Central memory CD8-positive, alpha-beta T cell (primary cell): Measurements from ENCODE around the gene ZNRF2.

Experiments used
- ATAC-seq: fragments of 150-1000 bp; cut with Tn5 transposase; replicated peaks from 2 replicates; pipeline ENCODE4 v1.10.0; 2022; ENCODE audit warnings: mild to moderate bottlenecking, moderate FRiP score, moderate number of reproducible peaks; ENCODE audit not compliant: poor library complexity, severe bottlenecking; ENCODE audit errors: extremely low read depth
- DNase-seq, 2 donors: peaks; one replicate each; pipeline ENCODE4 v3.0.0; 2021; ENCODE audit warnings: low spot score in 2 of 2
- H3K27ac Mint-ChIP-seq: one replicate; pipeline ENCODE4 v1.8.0; 2022; ENCODE audit warnings: low read depth, mild to moderate bottlenecking, moderate library complexity, mixed read lengths
- H3K27me3 Mint-ChIP-seq: one replicate; pipeline ENCODE4 v1.8.0; 2022; ENCODE audit warnings: mixed read lengths
- H3K36me3 Mint-ChIP-seq: one replicate; pipeline ENCODE4 v1.8.0; 2022; ENCODE audit warnings: mild to moderate bottlenecking, moderate library complexity, mixed read lengths; ENCODE audit not compliant: insufficient read depth
- H3K4me1 Mint-ChIP-seq: one replicate; pipeline ENCODE4 v1.8.0; 2022; ENCODE audit warnings: mixed read lengths
- H3K4me3 Mint-ChIP-seq: one replicate; pipeline ENCODE4 v1.8.0; 2022; ENCODE audit warnings: mild to moderate bottlenecking, moderate library complexity, mixed read lengths
- H3K9me3 Mint-ChIP-seq: one replicate; pipeline ENCODE4 v1.8.0; 2022; ENCODE audit warnings: mixed read lengths

The ZNRF2 gene

GRCh38 chr7:30284298-30285066 is at the start of gene ZNRF2:
ZNRF2 (plus strand) TSS chr7:30284597; CDS start chr7:30285358, 761 bp downstream.
- Mint-ChIP-seq H3K4me3 (peak within 1 kb of the TSS; percentile 94), H3K9me3 (no peaks in the 10 kb centered on the region), H3K27me3 (no peaks in the 10 kb centered on the region), H3K27ac (peak within 1 kb of the TSS; percentile 97), H3K36me3 (peaks cover 20% of the 10 kb centered on the region), H3K4me1 (peaks cover 58% of the 10 kb centered on the region)
- peak; percentile 88 for ATAC-seq
- DNase-seq = peak; percentile 94 to 98

GRCh38 chr7:30237271-30237695 is 47.1 kb upstream of the ZNRF2 start:
- peaks cover 34% of the 10 kb centered on the region for H3K27me3 Mint-ChIP-seq
- no peaks in the 10 kb centered on the region for H3K36me3 Mint-ChIP-seq
- DNase-seq (no peak), ATAC-seq (no peak)
- no peaks in the 10 kb centered on the region for H3K4me1 Mint-ChIP-seq
- no peak overlapping the region for H3K4me3 Mint-ChIP-seq
- no peaks in the 10 kb centered on the region for H3K9me3 Mint-ChIP-seq
- H3K27ac Mint-ChIP-seq = no peak overlapping the region

DNA sequence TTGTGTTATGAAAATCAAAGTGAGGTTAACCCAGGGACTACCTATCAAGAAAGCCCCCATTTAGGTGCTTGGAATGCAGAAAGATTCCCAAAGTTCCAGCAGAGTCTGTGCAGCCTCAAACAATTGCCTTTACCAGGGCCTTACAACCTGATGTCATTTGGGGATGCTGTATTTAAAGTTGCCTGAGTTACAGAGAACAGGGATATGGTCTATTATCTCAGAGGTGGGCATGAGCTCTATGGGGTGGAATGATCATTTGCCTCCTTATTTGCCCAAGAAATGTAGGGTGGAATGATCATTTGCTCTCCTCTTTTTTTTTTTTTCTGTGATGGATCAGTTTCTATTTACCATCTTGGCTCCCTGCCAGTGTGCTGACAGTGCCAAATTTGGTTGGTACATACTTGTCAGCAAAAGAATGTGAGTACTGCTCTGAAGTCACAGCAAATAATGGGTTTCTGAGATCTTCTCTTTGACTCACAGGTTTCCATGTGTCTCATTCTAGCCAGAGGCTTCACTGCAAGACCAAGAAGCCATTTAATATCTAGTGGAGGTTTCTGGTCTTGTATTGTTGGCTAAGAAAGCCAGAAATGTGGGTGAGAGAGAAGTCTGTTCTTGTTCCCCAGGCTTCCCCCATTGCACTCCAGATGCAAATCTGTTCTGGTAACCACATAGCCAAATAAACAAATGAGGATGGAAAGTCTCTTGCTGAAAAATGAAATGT is 45.5 kb upstream of the ZNRF2 start:
- no peak for DNase-seq
- H3K4me3 Mint-ChIP-seq = no peak overlapping the region
- H3K36me3 Mint-ChIP-seq = no peaks in the 10 kb centered on the region
- H3K9me3 Mint-ChIP-seq = no peaks in the 10 kb centered on the region
- H3K4me1 Mint-ChIP-seq = no peaks in the 10 kb centered on the region
- no peak overlapping the region for H3K27ac Mint-ChIP-seq
- H3K27me3 Mint-ChIP-seq = peaks cover 34% of the 10 kb centered on the region
- ATAC-seq = no peak

GRCh38 chr7:30240106-30240800 is 44.1 kb upstream of the ZNRF2 start:
- Mint-ChIP-seq H3K4me1 (no peaks in the 10 kb centered on the region), H3K36me3 (no peaks in the 10 kb centered on the region), H3K4me3 (no peak overlapping the region), H3K27me3 (peaks cover 34% of the 10 kb centered on the region), H3K9me3 (no peaks in the 10 kb centered on the region), H3K27ac (no peak overlapping the region)
- DNase-seq = no peak
- no peak for ATAC-seq

GRCh38 chr7:30241767-30242166 is 42.6 kb upstream of the ZNRF2 start:
- no peak overlapping the region for H3K4me3 Mint-ChIP-seq
- no peaks in the 10 kb centered on the region for H3K4me1 Mint-ChIP-seq
- no peak overlapping the region for H3K27ac Mint-ChIP-seq
- H3K27me3 Mint-ChIP-seq = peaks cover 27% of the 10 kb centered on the region
- DNase-seq (no peak), ATAC-seq (no peak)
- H3K36me3 Mint-ChIP-seq = no peaks in the 10 kb centered on the region
- H3K9me3 Mint-ChIP-seq = no peaks in the 10 kb centered on the region

DNA sequence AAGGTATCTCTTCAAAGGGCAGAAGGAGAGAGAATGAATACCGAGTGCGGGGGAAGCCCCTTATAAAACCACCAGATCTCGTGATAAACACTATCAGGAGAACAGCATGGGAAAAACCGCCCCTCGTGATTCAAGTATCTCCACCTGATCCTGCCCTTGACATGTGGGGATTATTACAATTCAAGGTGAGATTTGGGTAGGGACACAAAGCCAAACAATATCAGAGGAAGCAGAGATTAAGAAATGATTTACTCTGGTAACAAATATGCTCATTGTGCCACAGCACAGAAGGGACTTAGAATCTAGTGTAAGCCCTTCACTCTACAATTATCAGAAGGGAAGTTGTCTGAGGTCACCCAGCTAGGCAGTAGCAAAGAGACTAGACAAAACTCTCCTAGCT is 40.1 kb upstream of the ZNRF2 start:
- no peaks in the 10 kb centered on the region for H3K36me3 Mint-ChIP-seq
- H3K4me1 Mint-ChIP-seq = peaks cover 4% of the 10 kb centered on the region
- no peak overlapping the region for H3K4me3 Mint-ChIP-seq
- peaks cover 12% of the 10 kb centered on the region for H3K27me3 Mint-ChIP-seq
- H3K27ac Mint-ChIP-seq = no peak overlapping the region
- H3K9me3 Mint-ChIP-seq = no peaks in the 10 kb centered on the region
- ATAC-seq (no peak), DNase-seq (no peak)

- no peaks in the 10 kb centered on the region for H3K9me3 Mint-ChIP-seq
- peaks cover 12% of the 10 kb centered on the region for H3K4me1 Mint-ChIP-seq
- no peak overlapping the region for H3K4me3 Mint-ChIP-seq
- H3K27ac Mint-ChIP-seq = no peak overlapping the region
- no peak for DNase-seq
- H3K36me3 Mint-ChIP-seq = no peaks in the 10 kb centered on the region
- ATAC-seq = no peak
- H3K27me3 Mint-ChIP-seq = peaks cover under 1% of the 10 kb centered on the region
Observed at GRCh38 chr7:30245913-30246312, 38.5 kb upstream of the ZNRF2 start.

DNA sequence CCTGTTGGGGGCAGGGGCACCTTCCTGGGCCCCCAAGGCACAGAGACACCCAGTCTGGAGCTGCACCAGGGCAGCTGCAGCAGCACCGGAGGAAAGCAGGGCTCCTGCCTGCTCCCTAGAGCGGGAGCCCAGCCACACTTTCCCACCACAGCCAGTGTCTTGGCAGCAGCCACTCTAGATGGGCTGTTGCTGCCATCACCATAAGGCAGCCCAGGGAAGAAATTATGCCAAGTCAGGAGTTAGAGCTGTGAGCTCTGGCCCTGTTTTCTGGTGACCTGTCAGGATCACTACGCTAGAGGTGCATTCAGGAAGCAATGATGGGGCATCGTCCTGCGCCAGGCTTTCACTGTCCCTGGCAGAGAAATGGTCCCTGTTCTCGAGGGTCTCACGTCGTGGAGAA is 38.0 kb upstream of the ZNRF2 start:
- Mint-ChIP-seq H3K4me1 (peaks cover 12% of the 10 kb centered on the region), H3K27me3 (no peaks in the 10 kb centered on the region)
- no peak for ATAC-seq

DNA sequence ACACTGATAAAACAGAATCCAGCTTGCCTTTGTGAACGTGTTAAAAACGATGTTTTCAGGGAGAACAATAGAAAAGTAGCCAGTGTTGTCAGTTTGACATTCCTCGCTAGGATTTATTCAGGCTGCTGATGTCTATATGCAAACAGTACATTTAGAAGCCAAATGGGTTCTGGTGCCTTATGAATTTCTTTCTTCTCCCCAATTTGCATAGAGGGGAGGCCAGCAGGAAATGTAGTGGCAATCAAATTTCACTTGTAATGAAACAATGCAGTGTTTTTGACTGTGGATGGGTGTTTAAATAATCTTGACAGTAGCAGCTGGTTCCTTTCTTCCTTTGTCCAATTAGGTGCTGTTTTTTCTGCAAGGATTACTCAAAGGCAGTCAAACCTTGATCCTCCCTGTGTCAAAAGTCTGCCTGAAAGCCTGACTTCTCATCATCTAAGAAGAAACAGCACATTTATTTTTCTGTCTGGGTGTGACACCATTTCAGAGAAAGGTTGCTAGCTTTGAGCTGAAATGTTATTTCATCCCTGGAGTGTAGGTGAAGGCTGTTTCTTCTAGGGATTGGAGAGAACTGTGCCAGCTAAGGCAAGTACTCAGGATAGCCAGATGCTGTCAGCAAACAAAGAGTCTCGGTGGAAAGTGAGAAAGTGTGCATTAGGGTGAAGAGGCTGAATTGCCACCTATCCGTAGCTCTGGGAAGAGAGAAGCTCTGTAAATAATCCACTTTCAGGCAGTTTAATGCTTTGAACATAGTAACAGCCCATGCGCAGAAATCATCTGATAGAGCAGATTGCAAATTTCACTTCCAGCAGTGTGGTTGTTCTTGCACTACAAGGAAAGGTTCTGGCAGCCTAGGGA is 36.6 kb upstream of the ZNRF2 start:
- no peaks in the 10 kb centered on the region for H3K36me3 Mint-ChIP-seq
- H3K27ac Mint-ChIP-seq = no peak overlapping the region
- H3K4me1 Mint-ChIP-seq = peaks cover 12% of the 10 kb centered on the region
- H3K9me3 Mint-ChIP-seq = no peaks in the 10 kb centered on the region
- ATAC-seq (no peak), DNase-seq (no peak)
- H3K4me3 Mint-ChIP-seq = no peak overlapping the region
- H3K27me3 Mint-ChIP-seq = no peaks in the 10 kb centered on the region

More for the DNA sequence above, 38.0 kb upstream of the ZNRF2 start:
- no peak for DNase-seq
- H3K4me3 Mint-ChIP-seq = no peak overlapping the region
- H3K9me3 Mint-ChIP-seq = no peaks in the 10 kb centered on the region
- no peak overlapping the region for H3K27ac Mint-ChIP-seq
- H3K36me3 Mint-ChIP-seq = no peaks in the 10 kb centered on the region

DNA sequence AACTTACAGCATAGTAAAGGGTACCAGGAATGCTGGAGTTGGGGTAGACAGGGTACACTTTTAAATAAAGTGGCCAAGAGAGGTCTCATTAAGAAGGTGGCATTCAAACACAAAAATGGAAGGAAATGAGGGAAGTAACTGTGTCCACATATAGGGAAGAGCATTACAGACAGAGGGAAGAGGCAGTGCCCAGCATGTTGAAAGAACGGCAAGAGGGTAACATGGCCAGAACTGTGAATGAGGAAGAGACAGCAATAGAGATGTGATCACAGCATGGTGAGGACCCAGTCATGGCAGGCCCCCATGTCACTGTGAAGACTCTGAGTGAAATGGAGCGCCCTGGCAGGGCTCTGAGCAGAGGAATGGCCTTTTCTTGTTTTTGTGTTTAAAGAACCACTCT is 35.1 kb upstream of the ZNRF2 start:
- no peak overlapping the region for H3K4me3 Mint-ChIP-seq
- peaks cover 17% of the 10 kb centered on the region for H3K4me1 Mint-ChIP-seq
- H3K36me3 Mint-ChIP-seq = no peaks in the 10 kb centered on the region
- no peaks in the 10 kb centered on the region for H3K27me3 Mint-ChIP-seq
- no peaks in the 10 kb centered on the region for H3K9me3 Mint-ChIP-seq
- ATAC-seq (no peak), DNase-seq (no peak)
- H3K27ac Mint-ChIP-seq = no peak overlapping the region

GRCh38 chr7:30249986-30250774 is 34.2 kb upstream of the ZNRF2 start:
- Mint-ChIP-seq H3K36me3 (no peaks in the 10 kb centered on the region), H3K4me1 (peaks cover 17% of the 10 kb centered on the region), H3K9me3 (no peaks in the 10 kb centered on the region), H3K4me3 (no peak overlapping the region), H3K27ac (no peak overlapping the region), H3K27me3 (no peaks in the 10 kb centered on the region)
- no peak for ATAC-seq
- no peak for DNase-seq
